AG09319 (cell line): ENCODE data around the gene HIF3A.
"Not testable (repeated sequence)": the region's sequence is repeated elsewhere in the genome, so short reads cannot be mapped to it uniquely, and the experiment has no call there.

ENCODE experiments used
- DNase-seq: peaks from one replicate; pipeline ENCODE4 v3.0.0-alpha.2; 2010; ENCODE audit warnings: low read depth; ENCODE audit errors: extremely low read depth
- TF ChIP-seq, protein P1 (sequence below): IDR thresholded peaks from 2 replicates; pipeline ENCODE4 v1.5.1; 2011; ENCODE audit warnings: low read depth, mild to moderate bottlenecking, inconsistent platforms, low read length, moderate library complexity

HIF3A gene

DNA sequence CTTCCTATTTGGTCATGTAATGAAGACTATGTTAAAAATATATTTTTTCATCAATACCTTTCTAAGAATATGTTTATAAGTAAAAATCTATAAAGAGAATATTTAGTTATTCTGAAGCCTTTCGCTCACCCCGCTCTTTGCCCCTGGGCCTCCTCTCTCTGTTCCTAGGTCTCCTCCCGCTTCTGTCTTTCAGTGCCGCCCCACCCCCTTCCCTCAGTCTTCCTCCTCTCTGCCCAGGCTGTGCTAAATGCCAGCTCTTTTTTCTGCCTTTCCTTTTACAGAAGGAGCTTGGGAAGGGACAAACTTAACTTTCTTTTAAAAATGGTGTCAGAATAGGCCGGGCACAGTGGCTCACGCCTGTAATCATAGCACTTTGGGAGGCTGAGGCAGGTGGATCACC is 22.8 kb downstream of the HIF3A start:
- TF ChIP-seq, protein P1, sequence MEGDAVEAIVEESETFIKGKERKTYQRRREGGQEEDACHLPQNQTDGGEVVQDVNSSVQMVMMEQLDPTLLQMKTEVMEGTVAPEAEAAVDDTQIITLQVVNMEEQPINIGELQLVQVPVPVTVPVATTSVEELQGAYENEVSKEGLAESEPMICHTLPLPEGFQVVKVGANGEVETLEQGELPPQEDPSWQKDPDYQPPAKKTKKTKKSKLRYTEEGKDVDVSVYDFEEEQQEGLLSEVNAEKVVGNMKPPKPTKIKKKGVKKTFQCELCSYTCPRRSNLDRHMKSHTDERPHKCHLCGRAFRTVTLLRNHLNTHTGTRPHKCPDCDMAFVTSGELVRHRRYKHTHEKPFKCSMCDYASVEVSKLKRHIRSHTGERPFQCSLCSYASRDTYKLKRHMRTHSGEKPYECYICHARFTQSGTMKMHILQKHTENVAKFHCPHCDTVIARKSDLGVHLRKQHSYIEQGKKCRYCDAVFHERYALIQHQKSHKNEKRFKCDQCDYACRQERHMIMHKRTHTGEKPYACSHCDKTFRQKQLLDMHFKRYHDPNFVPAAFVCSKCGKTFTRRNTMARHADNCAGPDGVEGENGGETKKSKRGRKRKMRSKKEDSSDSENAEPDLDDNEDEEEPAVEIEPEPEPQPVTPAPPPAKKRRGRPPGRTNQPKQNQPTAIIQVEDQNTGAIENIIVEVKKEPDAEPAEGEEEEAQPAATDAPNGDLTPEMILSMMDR: no peak
- DNase-seq: no peak

DNA sequence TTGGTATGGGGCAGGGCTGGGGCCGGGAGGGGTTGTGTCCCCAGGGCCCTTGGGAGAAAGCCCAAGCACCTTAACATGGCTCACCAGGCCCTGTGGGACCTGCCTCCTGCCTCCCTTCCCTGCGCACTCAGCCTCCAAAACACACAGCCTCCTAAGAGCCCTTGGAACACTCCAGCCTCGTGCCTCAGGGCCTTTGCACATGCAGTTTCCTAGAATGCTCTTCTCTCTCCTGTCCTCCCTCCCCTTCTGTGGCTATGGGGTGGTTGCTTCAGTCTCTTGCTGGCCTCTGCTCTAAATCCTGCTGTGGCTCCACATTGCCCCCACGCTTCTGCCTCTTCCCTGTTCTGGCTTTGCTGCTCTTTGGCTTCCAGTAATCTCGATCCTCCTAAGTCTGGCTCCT is 23.7 kb downstream of the HIF3A start:
- DNase-seq: no peak
- TF ChIP-seq, protein P1: no peak

DNA sequence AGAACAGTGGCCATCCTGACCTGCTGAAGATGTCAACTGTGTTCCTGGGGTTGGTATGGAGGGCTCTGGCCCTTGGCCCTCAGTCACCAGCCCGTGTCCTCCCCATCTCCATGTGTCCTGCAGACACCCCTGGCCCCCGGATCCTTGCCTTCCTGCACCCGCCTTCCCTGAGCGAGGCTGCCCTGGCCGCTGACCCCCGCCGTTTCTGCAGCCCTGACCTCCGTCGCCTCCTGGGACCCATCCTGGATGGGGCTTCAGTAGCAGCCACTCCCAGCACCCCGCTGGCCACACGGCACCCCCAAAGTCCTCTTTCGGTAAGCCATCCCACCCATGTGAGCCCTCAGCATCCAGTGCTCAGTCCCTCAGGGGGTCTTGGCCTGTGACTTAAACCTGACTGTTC is 24.8 kb downstream of the HIF3A start:
- TF ChIP-seq, protein P1: no peak
- DNase-seq: no peak

DNA sequence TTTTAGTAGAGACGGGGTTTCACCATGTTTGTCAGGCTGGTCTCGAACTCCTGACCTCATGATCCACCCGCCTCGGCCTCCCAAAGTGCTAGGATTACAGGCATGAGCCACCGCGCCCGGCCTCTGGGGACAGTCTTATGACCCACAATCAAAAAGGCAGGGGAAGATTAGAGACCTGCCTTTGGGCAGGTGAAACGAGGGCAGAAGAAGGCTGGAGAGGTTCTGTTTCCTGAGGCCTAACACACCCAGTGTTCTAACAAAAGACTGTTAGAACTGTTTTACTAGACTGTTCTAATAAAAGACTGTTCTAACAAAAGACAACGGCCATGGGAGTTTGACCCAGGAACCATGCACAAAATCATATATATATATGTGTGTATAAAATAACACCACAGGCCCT is 26.4 kb downstream of the HIF3A start:
- not testable (repeated sequence) for DNase-seq

DNA sequence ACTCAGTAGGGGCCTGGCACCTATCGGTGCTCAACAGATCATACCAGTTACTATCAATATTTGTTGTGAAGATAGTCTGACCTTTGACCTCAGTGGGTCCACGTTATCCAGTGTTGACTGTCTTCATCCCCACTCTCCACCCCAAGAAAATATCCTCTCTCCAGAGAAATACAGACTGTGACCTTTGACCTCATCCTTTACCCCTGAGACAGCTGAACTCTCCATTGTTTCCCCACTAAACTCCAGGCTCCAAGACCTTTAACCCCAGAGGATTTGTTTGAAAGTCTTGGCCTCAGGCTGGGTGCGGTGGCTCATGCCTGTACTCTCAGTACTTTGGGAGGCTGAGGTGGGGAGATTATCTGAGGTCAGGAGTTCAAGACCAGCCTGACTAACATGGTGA is 27.4 kb downstream of the HIF3A start:
- TF ChIP-seq, protein P1: no peak
- DNase-seq: no peak

DNA sequence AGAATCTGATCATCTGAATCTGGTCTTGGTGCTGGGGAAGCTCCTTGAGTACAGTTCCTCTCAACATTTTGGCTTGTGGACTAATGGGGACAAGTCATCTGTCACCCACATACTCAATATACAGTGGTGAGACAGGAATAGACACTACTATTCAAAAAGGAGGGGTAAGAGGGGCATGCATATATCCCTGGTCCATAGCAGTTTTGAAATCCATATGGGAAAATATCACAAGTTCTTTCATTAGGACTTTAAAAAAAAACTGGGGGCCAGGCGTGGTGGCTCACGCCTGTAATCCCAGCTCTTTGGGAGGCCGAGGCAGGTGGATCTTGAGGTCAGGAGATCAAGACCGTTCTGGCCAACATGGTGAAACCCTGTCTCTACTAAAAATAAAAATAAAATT is 29.8 kb downstream of the HIF3A start:
- TF ChIP-seq, protein P1: no peak

DNA sequence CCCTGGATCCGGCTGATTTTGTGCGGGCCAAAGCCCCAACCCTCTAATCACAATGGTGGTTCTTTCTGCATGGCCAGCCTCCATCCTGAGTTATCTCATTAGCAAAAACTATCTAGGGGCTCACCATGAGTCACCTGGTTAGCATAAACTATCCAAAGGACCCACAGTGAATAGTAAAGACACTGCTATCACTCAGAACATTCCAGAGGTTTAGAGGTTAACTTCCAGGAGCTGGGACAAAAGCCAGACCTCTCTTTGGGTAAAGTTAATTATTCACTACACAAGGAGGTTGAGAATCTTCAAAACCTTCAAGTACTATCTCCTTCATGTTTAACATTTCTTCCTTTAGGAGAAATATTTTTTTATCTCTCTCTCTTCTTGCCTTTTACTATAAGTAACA is 31.2 kb downstream of the HIF3A start:
- DNase-seq: no peak

More for the DNA sequence above, 29.8 kb downstream of the HIF3A start:
- DNase-seq: no peak

More for the DNA sequence above, 31.2 kb downstream of the HIF3A start:
- TF ChIP-seq, protein P1: no peak
